Forelimb muscle (tissue), 1 donor: ENCODE measurements around the gene MAU2. TPM values are rescaled to one million over a fixed set of nuclear protein-coding genes. Genes with fewer than 3 reads are reported as not detected.

Experiments
- polyA plus RNA-seq: library from polyadenylated mRNA; unstranded; fragments of 120-200 nt; gene quantifications from one replicate; pipeline ENCODE4 v1.2.1, GENCODE V29; 2013; ENCODE audit not compliant: insufficient read length

Gene MAU2
- polyA plus RNA-seq, 1 donor = 51.7 TPM

Other genes with a start within 250 kb of the MAU2 start
- 30.8 TPM for gene TMEM161A, start 182.4 kb upstream of the MAU2 start, polyA plus RNA-seq
- gene MEF2B, start 150.6 kb upstream of the MAU2 start, polyA plus RNA-seq = 2.2 TPM
- 12.0 TPM for gene BORCS8, start 128.7 kb upstream of the MAU2 start, polyA plus RNA-seq
- 66.5 TPM for gene RFXANK, start 128.6 kb upstream of the MAU2 start, polyA plus RNA-seq
- 7.7 TPM for gene NR2C2AP, start 117.4 kb upstream of the MAU2 start, polyA plus RNA-seq
- 0.16 TPM for gene NCAN, start 108.9 kb upstream of the MAU2 start, polyA plus RNA-seq
- gene TM6SF2, start 47.5 kb upstream of the MAU2 start, polyA plus RNA-seq = 2.0 TPM
- 33.3 TPM for gene SUGP1, start 320 bp upstream of the MAU2 start, polyA plus RNA-seq
- gene GATAD2A, start 84.8 kb downstream of the MAU2 start, polyA plus RNA-seq = 45.7 TPM
- gene TSSK6, start 194.7 kb downstream of the MAU2 start, polyA plus RNA-seq = 0.56 TPM
- gene NDUFA13, start 195.4 kb downstream of the MAU2 start, polyA plus RNA-seq = 187 TPM
- 6.9 TPM for gene YJEFN3, start 208.1 kb downstream of the MAU2 start, polyA plus RNA-seq
- 2.2 TPM for gene CILP2, start 217.4 kb downstream of the MAU2 start, polyA plus RNA-seq